GM19328 (cell line): ENCODE measurements around the gene WNK2.
"Not testable (repeated sequence)": the region's sequence is repeated elsewhere in the genome, so short reads cannot be mapped to it uniquely, and the experiment has no call there.

Experiments used
- ATAC-seq: cut with Tn5 transposase; IDR thresholded peaks from one replicate; pipeline ENCODE4 v1.9.1; 2021; ENCODE audit warnings: mild to moderate bottlenecking, moderate library complexity; ENCODE audit not compliant: unreplicated experiment

WNK2 gene

DNA sequence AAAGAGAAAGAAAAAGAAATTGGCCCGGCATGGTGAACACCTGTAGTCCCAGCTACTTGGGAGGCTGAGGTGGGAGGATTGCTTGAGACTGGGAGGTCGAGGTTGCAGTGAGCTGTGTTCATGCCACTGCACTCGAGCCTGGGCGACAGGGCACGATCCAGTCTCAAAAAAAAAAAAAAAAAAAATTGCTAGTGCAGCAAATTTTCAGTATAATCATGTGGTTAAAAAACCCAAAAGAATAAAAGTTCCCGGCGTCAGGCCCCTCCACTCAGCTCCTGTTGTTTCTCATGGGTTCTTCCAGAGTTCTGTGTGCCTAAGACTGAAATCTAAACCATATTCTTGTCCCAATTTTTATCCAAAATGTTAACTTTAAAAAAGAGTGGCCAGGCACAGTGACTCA, 49.1 kb downstream of the WNK2 start:
- no peak for ATAC-seq

DNA sequence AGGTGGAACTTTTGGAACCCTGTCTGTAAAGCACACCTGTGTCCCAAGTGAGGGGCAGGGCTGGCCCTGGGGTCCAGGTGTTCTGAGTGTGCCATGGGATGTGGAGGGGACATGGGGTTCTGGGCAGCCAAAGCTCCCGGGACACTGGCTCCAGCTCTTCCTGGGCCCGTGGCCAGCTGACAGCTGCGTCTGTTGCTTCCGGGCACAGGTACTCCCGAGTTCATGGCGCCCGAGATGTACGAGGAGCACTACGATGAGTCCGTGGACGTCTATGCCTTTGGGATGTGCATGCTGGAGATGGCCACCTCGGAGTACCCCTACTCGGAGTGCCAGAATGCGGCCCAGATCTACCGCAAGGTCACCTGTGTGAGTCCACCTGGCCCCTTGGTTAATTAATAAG, 50.7 kb downstream of the WNK2 start:
- ATAC-seq: no peak

DNA sequence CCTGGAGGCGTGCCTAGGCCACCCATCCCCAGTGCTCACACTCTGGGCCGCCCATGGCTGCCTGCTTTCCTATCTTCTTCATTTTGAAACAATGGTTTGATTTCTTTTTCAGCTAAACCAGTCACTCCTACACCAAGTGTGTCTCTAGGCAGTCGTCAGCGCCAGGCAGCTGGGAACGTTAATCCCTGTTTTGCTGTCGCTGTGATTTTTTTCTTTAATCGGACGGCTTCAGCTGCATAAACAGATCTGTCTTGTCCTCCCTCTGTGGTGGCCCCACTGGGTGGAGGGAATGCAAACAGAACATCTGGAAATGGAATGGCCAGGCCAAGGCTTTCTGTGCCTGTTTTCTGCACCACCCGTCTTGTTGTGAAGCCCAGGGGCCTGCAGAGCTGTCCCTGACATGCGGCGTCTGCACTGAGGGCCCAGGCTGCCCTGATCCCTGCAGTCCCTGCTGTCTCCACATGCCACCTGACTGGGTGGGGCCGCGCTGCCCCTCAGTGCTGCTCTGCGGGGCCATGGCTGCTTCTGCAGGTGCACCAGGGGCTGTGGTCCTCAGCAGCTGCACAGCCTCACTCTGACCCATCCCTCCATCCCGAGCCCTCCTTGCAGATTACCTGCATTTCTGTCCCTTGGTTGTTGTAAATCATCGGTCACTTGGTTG, 51.5 kb downstream of the WNK2 start:
- no peak for ATAC-seq

DNA sequence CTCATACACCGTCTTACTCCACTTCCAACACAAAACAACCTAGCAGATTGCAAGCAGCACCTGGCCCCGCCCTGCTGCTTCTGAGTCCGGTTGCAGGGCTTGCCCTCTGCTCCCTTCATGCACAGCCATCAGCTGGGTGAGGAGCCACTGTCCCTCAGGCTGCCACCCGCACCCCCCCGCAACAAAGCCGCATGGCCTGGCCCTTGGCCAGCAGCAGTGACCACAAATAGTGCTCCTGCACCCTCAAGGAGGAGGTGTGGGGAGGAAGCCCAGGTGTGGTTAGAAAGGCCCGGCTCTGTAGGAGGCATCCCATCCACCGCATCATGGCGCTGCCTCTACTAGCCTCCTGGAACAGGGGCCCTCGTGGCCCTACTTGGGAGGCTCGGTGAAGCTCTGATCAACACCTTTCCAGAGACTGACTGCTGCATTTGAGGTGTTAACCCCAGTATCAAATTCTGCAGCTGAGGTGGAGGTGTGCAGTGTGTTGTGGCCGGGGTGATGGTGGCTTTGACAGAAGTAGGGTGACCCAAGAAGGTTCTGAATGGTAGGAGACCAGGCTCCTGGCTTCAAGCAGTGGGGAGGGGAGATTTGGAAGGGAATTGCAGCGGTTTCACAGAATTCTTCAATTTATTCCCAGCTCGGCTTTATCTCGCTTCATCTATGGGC, 52.7 kb downstream of the WNK2 start:
- no peak for ATAC-seq

DNA sequence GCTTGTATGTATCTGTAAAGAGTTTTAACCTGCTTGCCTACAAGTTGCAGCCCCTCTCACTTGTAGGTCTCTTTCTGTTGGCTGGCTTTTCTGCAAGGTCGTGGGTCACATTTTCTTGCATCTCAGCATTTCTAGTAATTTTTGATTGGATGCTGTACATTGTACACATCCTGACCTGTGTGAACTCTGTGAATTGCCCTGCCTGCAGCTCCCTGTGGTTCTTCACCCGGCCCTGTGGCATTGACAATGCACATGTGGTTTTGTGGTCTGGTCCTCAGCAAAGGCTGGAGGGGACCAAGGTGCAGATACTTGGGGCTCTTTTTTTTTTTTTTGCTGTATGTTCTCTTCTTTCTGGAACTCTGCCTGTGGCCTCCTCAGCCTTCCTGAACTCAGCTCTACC, 53.6 kb downstream of the WNK2 start:
- no peak for ATAC-seq

DNA sequence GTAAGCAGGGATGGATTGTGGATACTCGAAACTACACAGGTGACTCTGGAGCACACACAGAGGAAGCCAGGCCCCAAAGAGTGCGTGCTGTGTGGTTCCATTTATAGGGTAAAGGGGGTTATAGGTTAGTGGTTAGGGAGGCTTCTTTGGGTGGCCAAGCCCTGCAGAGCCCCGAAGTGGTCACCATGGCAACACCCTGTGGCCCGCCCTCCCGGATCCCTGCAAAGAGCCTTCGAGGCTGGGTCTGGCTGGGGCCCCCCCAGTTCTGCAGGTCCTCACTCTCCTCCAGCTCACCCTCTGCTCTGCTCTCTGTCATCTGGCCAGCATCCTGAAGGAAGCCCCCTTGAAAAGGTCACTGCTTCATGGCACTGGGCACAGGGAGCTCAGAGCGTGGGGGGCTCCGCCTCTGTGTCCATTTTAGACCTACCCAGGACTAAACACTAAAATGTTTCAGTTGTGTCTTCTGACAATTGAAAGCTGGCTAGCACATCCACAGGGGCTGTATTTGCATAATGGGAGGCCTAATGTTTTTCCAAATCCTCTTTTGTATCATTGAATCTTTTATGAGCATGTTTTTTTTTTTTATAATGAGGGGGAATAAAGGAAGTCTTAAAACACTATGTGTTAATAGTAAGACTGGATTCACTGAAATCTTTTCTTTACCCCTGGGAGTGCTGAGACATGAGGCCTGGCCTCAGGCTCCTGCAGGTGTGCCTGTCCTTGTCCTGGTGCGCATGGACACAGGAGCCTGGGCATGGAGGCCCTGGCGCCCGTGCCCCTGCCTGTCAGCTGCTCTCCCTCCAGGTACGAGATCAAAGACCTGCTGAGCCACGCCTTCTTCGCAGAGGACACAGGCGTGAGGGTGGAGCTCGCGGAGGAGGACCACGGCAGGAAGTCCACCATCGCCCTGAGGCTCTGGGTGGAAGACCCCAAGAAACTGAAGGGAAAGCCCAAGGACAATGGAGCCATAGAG, 55.3 kb downstream of the WNK2 start:
- no peak for ATAC-seq

DNA sequence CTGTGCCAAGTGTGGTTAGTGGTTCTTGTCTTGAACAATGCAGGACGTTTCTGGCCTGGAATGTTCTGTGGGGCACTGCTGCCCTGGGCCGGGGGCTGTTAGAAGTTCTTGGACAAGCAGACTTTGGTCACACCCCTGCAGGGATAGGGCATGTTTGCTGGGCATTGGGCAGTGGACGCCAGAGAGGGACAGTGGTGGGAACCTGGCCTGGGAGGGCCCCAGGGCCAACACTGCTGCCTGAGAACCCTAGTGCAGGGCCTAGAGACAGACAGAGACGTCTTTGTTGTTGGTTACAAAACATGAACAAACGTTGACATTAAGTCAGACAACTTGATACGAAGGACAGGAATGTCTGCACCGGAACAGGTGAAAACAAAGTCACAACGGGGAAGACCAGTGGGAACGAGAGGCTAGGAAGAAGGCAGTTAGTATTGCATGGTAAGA, 57.0 kb downstream of the WNK2 start:
- ATAC-seq: no peak

DNA sequence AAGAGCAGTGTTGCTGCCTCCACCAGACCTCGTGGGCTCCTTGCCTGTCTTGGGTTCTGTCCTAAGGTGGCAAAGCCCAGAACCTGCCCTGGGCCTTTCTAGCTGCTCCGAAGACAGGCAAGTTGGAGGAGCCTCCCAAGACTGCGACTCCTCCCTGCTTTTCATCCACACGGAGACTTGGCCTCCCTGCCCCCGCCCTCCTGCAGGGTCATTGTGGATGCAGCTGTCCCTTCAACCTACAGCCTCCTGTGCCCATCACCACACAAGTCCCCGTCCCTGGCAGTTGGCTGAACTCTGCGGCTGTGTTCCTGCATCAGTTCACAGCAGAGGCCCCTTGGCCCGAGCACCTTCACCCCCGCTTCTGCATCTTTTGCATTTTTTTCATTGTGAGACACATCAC, 59.2 kb downstream of the WNK2 start:
- no peak for ATAC-seq

DNA sequence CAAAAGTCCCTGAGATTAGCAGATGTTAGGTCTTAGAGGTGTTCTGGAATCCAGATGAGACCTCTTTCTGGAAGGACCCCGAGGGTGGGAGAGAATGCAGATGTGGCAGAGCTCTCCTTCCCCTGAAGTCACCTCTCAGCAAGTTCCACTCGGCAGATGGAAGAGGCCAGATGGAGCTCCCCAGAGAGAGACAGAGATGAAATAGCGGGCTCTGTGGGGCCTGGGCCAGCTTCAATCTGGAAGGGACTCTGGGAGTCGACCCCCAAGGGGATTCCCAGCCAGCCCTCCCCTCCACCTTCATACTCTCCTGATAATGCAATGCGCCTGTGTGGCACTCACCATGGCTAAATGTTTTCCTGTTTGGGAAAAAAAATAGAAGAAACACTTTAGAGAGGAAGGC, 60.2 kb downstream of the WNK2 start:
- no peak for ATAC-seq

DNA sequence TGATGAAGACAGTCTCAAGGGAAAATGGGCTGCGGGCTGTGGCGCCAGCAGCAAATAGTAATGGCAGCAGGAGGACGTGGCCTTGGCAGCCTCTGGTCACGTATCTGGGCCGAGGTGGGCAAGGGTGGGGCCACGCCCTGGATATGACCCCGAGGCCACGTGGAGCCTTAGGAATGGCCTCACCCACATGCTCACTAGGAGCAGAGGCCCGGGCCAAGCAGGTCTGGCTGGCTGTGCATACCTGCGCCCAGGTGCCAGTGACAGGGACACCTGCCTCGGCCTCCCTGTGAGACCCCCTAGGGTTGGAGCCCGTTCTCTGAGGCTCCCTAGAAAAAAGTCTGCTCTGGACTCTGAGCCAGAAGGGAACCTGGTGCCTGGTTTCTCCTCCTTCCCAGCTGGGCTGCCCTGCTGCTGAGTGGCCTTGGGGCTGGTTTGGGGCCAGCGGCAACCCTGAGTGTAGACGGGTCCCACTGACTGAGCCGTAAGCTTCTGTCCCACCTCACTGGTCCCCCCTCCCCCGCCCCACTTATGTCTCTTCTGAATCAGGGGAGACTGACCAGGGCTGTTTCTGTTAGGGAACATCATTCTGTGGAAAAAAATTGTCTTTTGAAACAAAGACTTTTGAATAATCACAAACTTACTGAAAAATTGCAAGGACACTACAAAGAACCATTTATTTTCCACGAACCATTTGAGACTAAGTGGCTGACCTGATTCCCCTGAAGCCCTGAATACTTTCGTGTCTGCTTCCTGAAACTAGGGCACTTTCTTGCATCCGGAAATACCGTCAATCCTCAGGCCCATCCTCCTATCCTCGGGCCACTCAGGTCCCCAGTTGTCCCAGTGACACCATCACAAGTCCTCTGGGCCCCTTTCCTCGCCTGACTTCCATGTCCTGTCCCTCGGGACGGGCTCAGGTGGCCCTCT, 60.8 kb downstream of the WNK2 start:
- ATAC-seq: no peak

DNA sequence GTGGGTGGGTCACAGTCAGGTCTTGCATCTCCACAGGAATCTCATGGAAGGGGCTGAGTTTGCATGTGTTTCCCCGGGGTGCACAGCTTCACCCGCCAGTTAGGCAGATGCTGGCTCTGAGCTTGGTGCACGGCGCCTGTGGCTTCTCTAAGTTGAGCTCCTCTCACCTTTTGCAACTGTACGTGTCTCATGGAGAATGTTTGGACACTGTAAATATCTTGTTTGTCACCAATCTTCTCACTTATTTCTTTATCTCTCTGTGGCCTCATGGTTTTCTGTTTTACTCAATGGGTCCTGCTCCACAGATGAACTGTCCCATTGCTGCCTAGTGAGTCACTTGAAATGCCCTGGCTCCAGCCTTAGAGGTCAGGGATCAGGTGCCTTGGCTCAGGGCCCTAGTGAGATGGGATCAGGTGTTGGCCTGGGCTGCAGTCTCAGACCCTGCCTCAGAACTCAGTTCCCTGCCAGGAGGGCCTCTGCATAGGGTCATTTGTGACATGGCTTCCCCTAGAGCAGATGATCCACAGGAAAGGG, 61.6 kb downstream of the WNK2 start:
- no peak for ATAC-seq

DNA sequence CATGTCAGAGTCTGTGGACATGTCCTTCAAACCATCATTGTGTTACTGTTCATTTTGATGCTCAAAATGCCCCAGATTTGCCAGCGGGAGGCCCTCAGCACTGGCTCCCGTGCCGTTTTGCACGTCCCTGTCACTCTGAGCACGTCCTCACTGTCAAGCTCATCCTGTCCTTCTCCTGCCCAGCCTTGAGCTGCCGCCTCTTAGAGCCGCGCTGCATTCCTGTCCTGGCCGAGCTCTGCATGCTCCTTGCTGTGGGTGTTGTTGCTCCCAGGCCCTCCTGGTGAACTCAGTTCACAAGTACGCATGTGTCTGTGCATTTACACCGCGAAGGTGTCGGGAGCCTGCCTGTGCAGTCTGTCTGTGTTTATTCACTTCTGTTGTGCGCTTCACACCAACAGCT, 62.2 kb downstream of the WNK2 start:
- no peak for ATAC-seq

DNA sequence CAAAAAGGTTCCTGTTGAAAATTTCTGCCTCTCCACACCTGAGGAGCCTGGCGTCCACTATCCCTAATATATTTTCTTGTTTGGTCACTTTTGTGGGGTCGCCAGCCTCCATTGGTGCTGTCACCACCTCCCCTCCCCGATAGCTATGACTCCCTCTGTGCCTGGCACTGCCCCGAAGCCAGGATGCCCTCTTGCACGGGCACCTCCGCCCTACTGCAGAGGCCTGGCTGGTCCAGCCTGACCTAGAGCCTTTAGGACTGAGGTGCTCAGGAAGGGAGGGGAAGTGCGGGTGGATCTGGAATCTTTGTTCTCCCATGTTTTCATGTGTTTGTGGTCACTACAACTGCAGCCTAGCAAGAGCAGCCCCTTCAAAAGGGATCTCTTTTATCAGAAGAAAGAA, 62.6 kb downstream of the WNK2 start:
- ATAC-seq: no peak

DNA sequence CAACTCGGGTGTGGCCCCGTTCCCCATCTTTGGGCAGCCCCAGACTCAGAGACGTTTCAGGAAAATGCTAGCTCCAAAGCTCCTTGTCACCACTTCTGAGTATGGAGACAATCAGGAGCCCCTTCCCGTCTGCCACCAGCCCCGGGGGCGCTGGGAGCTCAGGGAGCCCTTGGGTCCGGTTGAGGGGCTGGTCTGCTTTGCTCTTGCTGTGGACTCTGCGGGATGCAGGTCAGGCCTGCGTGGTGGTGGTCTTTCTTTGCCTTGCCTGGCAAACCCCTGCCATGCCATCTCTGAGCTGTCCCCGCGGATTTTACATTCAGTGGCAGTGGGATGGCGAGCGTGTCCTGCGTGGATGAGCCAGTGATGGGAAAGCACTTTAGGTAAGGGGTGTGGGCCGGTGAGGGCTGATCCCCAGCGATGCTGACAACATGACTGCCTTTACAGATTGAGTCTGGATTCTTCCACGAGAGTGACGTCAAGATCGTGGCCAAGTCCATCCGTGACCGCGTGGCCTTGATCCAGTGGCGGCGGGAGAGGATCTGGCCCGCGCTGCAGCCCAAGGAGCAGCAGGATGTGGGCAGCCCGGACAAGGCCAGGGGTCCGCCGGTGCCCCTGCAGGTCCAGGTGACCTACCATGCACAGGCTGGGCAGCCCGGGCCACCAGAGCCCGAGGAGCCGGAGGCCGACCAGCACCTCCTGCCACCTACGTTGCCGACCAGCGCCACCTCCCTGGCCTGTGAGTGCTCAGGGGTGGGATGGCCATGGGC, 63.3 kb downstream of the WNK2 start:
- ATAC-seq: no peak

DNA sequence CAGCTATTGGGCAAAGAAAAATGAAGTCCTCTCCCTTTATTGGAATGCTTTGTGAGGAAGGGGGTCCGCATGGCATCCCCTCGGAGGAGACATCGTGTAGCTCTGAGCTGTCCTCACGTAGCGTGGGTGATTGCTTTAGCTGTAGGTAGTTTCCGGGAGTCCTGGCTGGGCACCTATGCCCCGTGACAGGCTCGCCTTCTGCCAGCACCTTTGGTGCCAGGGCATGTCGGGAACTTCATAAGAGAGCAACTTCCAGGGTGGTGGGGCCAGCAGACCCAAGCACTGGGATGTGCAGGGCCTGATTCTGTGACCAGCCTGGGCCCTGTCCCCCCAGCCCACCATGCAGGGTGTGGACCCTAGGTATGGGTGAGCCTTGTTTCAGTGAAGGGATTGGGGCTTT, 64.0 kb downstream of the WNK2 start:
- no peak for ATAC-seq

DNA sequence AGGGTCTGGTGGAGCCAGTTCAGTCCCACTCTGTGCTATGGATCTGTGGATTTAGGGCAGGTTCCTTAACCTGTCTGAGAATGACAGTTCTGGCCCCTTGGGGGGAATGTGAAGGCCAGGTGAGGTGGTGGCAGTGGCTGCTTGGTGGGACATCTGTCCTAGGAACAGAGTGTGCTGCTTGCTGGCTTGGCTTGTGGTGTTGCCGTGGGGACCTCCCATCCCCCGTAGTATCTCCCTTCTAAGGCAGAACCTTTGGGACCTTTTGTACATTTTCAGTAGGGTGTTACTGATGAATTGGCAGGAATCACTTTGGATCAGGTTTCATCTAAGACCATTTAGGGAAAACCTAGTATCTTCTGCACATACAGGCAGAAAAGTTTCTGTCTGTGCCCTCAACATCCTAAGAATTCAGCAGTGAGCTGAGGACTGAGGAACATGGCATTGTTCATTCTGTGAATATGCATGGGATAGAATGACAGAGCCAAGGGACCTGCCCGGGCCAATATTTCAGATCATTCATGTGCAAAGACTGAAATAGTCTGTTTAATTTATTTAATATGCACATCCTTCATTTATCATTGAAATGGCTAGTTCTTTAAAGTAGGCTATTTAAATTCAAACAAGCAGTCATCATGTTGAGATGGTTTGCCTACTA, 64.6 kb downstream of the WNK2 start:
- no peak for ATAC-seq

DNA sequence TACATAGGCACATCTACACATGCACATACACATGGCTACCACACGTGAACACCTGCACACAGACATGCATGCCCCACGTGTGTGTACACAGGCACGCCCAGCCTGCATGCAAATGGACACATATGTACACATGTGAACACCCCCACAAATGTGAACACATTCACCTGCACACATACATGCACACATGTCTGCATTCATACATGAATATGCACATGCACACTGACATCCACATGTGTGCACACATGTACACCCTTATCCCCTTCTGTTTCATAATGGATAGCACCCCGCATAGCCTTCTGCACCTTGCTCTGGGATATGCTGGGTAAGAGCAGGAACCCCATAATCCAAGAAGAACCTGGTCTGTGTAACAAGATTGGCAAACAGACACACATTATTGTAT, 66.2 kb downstream of the WNK2 start:
- ATAC-seq: no peak

DNA sequence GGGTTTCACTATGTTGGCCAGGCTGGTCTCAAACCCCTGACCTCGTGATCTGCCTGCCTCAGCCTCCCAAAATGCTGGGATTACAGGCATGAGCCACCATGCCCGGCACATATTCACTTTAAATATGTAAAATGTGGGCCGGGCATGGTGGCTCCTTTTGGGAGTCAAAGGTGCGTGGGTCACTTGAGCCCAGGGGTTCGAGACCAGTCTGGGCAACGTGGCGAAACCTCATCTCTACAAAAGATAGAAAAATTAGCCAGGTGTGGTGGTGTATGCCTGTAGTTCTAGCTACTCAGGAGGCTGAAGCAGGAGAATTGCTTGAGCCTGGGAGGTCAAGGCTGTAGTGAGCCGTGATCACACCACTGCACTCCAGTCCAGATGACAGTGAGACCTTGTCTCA, 67.4 kb downstream of the WNK2 start:
- not testable (repeated sequence) for ATAC-seq

DNA sequence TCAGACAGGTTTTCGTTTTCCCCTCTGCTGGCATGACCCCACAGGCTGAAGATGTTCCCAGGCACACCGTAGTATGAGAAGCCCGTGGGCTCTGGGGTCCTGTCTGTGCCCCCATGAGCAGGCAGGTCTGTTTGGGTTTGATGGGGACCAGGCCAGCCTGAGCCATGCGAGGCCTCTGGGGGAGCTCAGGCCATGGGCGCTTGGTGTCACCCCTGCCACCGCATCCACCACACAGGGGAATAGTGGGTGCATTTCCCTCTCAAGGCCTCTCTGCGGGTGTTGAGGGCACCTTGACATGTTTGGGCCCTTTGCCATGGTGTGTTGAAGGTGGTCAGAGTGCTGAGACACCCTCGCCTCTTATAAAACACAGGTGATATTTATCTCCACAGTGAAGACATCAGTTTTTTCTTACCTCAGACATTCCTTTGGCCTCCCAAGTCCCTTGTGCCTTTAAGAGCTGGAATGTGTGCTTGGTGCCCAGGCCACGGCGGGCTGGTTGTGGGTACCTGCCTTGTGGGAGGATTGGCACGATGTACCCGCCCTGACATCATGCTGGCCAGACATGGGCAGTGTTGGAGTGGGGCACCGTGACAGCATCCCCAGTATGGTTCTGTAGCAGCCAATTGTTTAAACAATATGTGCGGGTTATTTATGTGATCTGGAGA, 68.3 kb downstream of the WNK2 start:
- no peak for ATAC-seq
